IPS-18a (cell line): ENCODE results near the gene NME2.
"Not testable (repeated sequence)": the region's sequence is repeated elsewhere in the genome, so short reads cannot be mapped to it uniquely, and the experiment has no call there.

ENCODE experiments used
- H3K27ac ChIP-seq: one replicate; pipeline ENCODE4 v1.5.1; 2013; ENCODE audit warnings: low read length
- H3K27me3 ChIP-seq: one replicate; pipeline ENCODE4 v1.6.1; 2013; ENCODE audit warnings: mild to moderate bottlenecking, low read length; ENCODE audit not compliant: control insufficient read depth, insufficient read depth
- H3K36me3 ChIP-seq: one replicate; pipeline ENCODE4 v1.6.1; 2013; ENCODE audit warnings: low read depth, low read length; ENCODE audit not compliant: control insufficient read depth
- H3K4me1 ChIP-seq: one replicate; pipeline ENCODE4 v1.6.1; 2013; ENCODE audit warnings: low read depth, low read length; ENCODE audit not compliant: control insufficient read depth
- H3K4me3 ChIP-seq: one replicate; pipeline ENCODE4 v1.5.1; 2013; ENCODE audit warnings: low read length
- H3K9ac ChIP-seq: one replicate; pipeline ENCODE4 v1.6.1; 2013; ENCODE audit warnings: mild to moderate bottlenecking, low read length, moderate library complexity
- H3K9me3 ChIP-seq: one replicate; pipeline ENCODE4 v1.6.1; 2013; ENCODE audit warnings: low read depth, low read length; ENCODE audit not compliant: control insufficient read depth

Gene NME2

GRCh38 chr17:51155416-51155815, 10.8 kb upstream of the NME2 start:
- no peak overlapping the region for H3K4me3 ChIP-seq
- H3K9me3 ChIP-seq = no peaks in the 10 kb centered on the region
- H3K36me3 ChIP-seq = peaks cover 33% of the 10 kb centered on the region

GRCh38 chr17:51159604-51160003, 6.6 kb upstream of the NME2 start:
- no peaks in the 10 kb centered on the region for H3K27me3 ChIP-seq
- H3K4me1 ChIP-seq = peaks cover 2% of the 10 kb centered on the region

More at GRCh38 chr17:51155416-51155815, 10.8 kb upstream of the NME2 start:
- Histone ChIP-seq H3K9ac (no peak overlapping the region), H3K27me3 (no peaks in the 10 kb centered on the region), H3K27ac (no peak overlapping the region), H3K4me1 (peaks cover 4% of the 10 kb centered on the region)

GRCh38 chr17:51161541-51161940, 4.7 kb upstream of the NME2 start:
- Histone ChIP-seq H3K9me3 (no peaks in the 10 kb centered on the region), H3K36me3 (peaks cover 56% of the 10 kb centered on the region)

More at GRCh38 chr17:51159604-51160003, 6.6 kb upstream of the NME2 start:
- H3K9ac ChIP-seq = no peak overlapping the region
- no peaks in the 10 kb centered on the region for H3K9me3 ChIP-seq
- H3K36me3 ChIP-seq = peaks cover 63% of the 10 kb centered on the region
- no peak overlapping the region for H3K27ac ChIP-seq
- no peak overlapping the region for H3K4me3 ChIP-seq

GRCh38 chr17:51164911-51165679, 1.1 kb upstream of the NME2 start:
- peak overlapping the region; percentile 75 for H3K4me3 ChIP-seq
- H3K4me1 ChIP-seq = no peaks in the 10 kb centered on the region
- no peaks in the 10 kb centered on the region for H3K9me3 ChIP-seq
- H3K27me3 ChIP-seq = no peaks in the 10 kb centered on the region
- H3K36me3 ChIP-seq = peaks cover 55% of the 10 kb centered on the region
- no peak overlapping the region for H3K9ac ChIP-seq
- no peak overlapping the region for H3K27ac ChIP-seq

More at GRCh38 chr17:51161541-51161940, 4.7 kb upstream of the NME2 start:
- Histone ChIP-seq H3K27ac (no peak overlapping the region), H3K4me3 (no peak overlapping the region), H3K9ac (no peak overlapping the region), H3K4me1 (no peaks in the 10 kb centered on the region), H3K27me3 (no peaks in the 10 kb centered on the region)

GRCh38 chr17:51165680-51166197, 472 bp upstream of the NME2 start:
- H3K27me3 ChIP-seq = no peaks in the 10 kb centered on the region
- H3K9ac ChIP-seq = peak overlapping the region; percentile 59
- peak overlapping the region; percentile 75 for H3K4me3 ChIP-seq
- H3K4me1 ChIP-seq = no peaks in the 10 kb centered on the region
- no peaks in the 10 kb centered on the region for H3K9me3 ChIP-seq
- H3K27ac ChIP-seq = no peak overlapping the region
- H3K36me3 ChIP-seq = peaks cover 55% of the 10 kb centered on the region

GRCh38 chr17:51166987-51167931, 1.0 kb downstream of the NME2 start:
- H3K4me1 ChIP-seq = no peaks in the 10 kb centered on the region
- no peaks in the 10 kb centered on the region for H3K27me3 ChIP-seq
- peak overlapping the region; percentile 75 for H3K4me3 ChIP-seq
- no peaks in the 10 kb centered on the region for H3K9me3 ChIP-seq
- peaks cover 55% of the 10 kb centered on the region for H3K36me3 ChIP-seq
- no peak overlapping the region for H3K27ac ChIP-seq
- peak overlapping the region; percentile 80 for H3K9ac ChIP-seq

GRCh38 chr17:51169340-51169739, 3.1 kb downstream of the NME2 start:
- no peak overlapping the region for H3K4me3 ChIP-seq
- H3K27ac ChIP-seq = no peak overlapping the region
- no peaks in the 10 kb centered on the region for H3K27me3 ChIP-seq
- no peaks in the 10 kb centered on the region for H3K9me3 ChIP-seq
- H3K4me1 ChIP-seq = no peaks in the 10 kb centered on the region
- H3K9ac ChIP-seq = no peak overlapping the region
- peaks cover 44% of the 10 kb centered on the region for H3K36me3 ChIP-seq

GRCh38 chr17:51170736-51171135, 4.5 kb downstream of the NME2 start:
- Histone ChIP-seq H3K27ac (no peak overlapping the region), H3K36me3 (peaks cover 44% of the 10 kb centered on the region), H3K9ac (no peak overlapping the region), H3K27me3 (no peaks in the 10 kb centered on the region), H3K4me3 (no peak overlapping the region), H3K9me3 (no peaks in the 10 kb centered on the region), H3K4me1 (no peaks in the 10 kb centered on the region)

- peaks cover 44% of the 10 kb centered on the region for H3K36me3 ChIP-seq
- H3K27ac ChIP-seq, H3K4me1 ChIP-seq, H3K27me3 ChIP-seq, H3K4me3 ChIP-seq, H3K9me3 ChIP-seq, H3K9ac ChIP-seq: not testable (repeated sequence)
Measured at GRCh38 chr17:51172030-51172429, 5.8 kb downstream of the NME2 start.

GRCh38 chr17:51180486-51180885, 14.3 kb downstream of the NME2 start:
- Histone ChIP-seq H3K4me1 (no peaks in the 10 kb centered on the region), H3K27ac (no peak overlapping the region), H3K4me3 (no peak overlapping the region), H3K9me3 (no peaks in the 10 kb centered on the region), H3K36me3 (peaks cover 50% of the 10 kb centered on the region), H3K27me3 (no peaks in the 10 kb centered on the region), H3K9ac (no peak overlapping the region)

- Histone ChIP-seq H3K36me3 (peaks cover 69% of the 10 kb centered on the region), H3K4me3 (no peak overlapping the region)
Measured at GRCh38 chr17:51184124-51184523, 17.9 kb downstream of the NME2 start.

More at GRCh38 chr17:51184124-51184523, 17.9 kb downstream of the NME2 start:
- Histone ChIP-seq H3K27me3 (no peaks in the 10 kb centered on the region), H3K9me3 (no peaks in the 10 kb centered on the region), H3K9ac (no peak overlapping the region), H3K4me1 (no peaks in the 10 kb centered on the region), H3K27ac (no peak overlapping the region)
